HL-60/S4 (cell line): ENCODE results near the gene GANC.

Experiments used
- in situ Hi-C: fragments of 300-500 bp; cut with MboI; formaldehyde crosslinking; loops from 2 replicates; pipeline ENCODE4 v1.14.3; 2022; ENCODE audit warnings: low sequenced_read_pairs

The GANC gene

DNA sequence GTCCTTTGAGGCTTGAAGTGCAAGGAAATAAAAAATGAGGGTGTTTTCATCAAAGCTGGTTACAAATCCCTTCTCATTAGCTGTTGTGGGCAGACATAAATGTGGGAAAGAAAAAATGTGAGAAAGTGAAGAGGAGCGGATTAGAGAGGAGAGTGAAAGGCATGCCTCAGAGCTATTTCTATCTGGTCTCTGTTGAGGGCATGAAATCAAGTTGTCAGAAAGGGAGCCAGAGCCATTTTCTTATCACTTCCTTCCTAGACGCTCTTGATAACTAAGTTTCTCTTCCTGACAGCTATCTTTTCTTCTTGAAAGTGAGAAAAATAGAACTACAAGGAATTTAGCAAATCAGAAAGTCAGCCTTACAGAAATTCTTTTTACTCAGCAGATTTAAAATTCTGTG lies 65.5 kb downstream of the GANC start:
- in situ Hi-C loops: no loop called here

DNA sequence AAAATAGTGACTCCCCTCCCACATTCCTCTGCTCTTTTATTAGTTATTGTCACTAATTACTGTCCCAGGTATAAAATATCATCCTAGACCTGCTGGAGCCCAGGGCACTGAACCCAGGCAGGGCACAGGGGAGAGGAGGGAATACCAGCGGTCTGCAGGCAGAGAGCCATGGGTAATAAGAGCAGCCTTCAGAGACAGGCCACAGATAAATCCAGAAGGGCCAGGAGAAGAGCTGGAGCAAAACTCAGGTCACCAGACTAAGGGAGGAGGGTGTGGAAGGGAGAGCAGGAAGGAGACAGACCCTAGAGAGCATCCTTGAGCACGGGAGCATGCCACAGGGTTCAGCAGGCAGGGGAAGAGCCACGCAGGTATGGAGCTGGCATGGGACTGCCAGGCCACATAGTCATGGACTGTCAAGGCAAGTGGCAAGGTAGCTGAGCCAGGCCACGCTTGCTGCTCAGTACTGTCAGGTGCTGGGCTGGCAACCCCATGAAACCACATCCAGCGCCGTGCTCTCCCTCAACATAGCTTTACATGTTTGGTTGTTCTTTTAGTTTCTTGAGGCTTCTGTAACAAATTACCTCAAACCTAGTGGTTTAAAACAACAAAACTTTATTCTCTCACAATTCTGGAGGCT lies 70.7 kb downstream of the GANC start:
- in situ Hi-C loops: no loop called here

GRCh38 chr15:42344763-42345162 lies 71.8 kb downstream of the GANC start:
- in situ Hi-C loops: no loop called here

GRCh38 chr15:42345504-42345903 lies 72.5 kb downstream of the GANC start:
- in situ Hi-C loops: no loop called here

GRCh38 chr15:42348083-42348482 lies 75.1 kb downstream of the GANC start:
- in situ Hi-C loops: no loop called here

- in situ Hi-C loops: no loop called here
These were observed 76.2 kb downstream of the GANC start for GRCh38 chr15:42349186-42349585.

- in situ Hi-C loops: no loop called here
These were observed 79.4 kb downstream of the GANC start for GRCh38 chr15:42352401-42352800.

- in situ Hi-C loops: no loop called here
These were observed 80.1 kb downstream of the GANC start for GRCh38 chr15:42353061-42353460.

DNA sequence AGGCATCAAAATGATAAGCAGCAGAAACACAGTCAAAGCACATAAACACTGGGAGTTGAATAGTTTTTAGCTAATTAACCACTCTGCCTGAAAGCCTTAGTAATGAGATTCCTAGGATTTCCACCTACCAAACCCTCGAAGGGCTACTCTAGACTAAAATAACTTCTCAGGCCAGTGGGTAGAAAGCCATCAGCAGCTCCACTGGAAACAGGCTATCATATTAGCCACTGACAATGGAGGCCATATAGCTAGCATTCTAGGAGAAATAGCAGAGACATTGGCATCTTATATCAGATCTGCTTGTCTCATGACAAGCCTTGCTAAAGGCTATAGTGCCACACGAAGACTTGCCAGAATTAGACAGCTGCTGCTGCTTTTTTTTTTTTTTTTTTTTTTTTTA lies 81.8 kb downstream of the GANC start:
- in situ Hi-C loops: no loop called here

GRCh38 chr15:42355291-42355690 lies 82.3 kb downstream of the GANC start:
- in situ Hi-C loops: no loop called here

- in situ Hi-C loops: no loop called here
These were observed 83.8 kb downstream of the GANC start for GRCh38 chr15:42356851-42357250.

DNA sequence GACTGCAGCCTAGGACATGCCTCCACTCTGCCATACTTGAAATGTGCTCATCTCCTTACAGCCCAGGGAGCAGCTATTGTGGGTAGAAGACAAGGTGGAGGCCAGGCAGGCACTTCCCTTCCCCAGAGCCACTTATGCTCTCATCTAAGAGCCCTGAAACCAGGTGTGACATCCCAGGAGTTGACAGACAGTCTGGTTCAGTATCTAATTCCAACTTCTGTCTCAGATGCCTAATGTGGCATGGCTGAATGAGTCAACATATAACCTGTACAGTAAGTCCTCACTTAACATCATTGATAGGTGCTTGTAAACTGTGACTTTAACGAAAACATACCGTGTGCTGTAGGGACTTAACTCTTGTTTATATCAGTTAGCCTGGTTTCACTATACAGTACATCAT lies 85.1 kb downstream of the GANC start:
- in situ Hi-C loops: no loop called here

DNA sequence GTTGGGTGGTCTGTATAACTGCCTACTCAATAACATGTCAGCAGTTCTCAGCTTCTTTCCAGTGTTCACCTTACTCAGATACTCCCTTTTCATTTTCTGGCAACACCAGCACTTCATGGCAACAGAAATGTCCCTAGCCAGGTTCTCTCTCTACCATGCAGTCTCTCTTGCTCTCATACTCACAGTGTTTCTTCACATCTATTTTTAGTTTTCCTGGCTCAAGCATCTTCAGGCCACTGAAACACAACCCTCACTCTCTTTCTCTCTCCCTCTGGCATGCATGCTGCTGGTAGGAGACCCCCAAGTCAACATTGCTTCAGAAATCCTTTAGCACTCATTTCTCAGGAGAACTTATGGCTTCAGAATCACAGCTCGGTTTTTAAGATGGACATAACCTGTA lies 86.2 kb downstream of the GANC start, which contains the start of gene CAPN3:
TSS of gene CAPN3 (plus strand) at position 253 of the 400 bp plus-strand sequence. CDS start 305 bp downstream, outside the sequence.
- in situ Hi-C loops: no loop called here

- in situ Hi-C loops: no loop called here
These were observed 87.0 kb downstream of the GANC start for GRCh38 chr15:42359985-42360384.

DNA sequence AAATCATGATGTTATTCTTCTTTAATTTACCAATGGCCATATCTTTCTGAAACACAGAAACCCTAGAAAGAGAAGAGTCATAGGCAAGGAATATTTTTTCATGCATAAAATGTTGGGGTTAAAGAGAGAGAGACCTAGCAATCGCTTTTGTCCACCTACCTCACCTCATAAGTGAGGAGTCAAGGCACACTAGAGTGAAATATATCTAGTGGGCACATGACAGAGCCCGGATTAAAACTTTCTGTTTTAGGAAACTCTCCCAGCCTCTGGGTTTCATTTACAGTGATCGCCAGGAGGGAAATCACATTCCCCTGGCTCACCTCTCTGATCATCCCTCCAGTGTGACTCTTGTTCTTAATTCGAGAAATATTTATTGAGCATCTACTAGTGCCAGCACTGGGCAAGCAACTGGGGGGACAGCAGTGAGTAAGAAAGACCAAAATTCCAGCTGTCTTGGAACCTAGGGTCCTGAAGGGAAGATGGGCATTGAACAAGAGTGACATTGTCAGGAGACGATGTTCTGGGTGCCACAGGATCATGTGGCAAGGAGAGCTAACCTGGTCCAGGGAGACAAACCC lies 87.6 kb downstream of the GANC start:
- in situ Hi-C loops: no loop called here

- in situ Hi-C loops: no loop called here
These were observed 90.5 kb downstream of the GANC start for GRCh38 chr15:42363487-42363886.

DNA sequence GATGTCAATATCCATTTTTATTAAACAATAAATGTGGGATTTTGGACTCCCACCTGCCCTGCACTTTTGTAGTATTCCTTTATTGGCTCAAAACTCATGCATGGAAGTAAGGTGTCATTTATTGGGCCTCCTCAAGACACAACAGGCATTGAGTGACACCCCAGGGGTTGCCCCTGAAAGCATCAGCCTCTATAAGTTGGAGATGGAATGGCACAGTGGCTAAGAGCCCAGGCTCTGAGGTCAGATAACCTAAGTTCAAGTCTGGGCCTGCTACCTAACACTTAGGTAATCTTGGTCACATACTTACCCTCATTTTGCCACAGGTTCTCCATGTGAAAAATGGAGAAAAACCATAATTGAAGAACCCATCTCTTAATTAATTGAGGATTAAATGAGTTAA lies 90.9 kb downstream of the GANC start:
- in situ Hi-C loops: no loop called here

DNA sequence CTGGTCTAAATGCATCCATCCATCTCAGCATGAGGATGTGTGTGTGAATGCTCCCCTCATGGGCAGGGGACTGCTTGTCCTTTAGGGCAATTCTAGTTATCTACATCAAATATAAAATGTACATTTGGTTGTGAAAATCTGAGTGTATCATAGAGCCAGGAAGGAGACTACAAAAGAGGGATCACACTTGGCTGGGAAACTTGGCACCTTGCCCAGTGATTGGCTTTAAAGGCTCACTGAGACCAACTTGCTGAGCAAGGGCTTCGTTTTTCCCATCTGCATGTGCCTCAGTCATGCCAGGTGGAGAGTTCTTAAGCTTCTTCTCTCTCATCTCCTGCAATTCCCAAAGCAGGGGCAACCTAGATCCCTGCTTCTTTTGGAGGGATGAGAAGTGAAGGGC lies 91.5 kb downstream of the GANC start:
- in situ Hi-C loops: no loop called here

DNA sequence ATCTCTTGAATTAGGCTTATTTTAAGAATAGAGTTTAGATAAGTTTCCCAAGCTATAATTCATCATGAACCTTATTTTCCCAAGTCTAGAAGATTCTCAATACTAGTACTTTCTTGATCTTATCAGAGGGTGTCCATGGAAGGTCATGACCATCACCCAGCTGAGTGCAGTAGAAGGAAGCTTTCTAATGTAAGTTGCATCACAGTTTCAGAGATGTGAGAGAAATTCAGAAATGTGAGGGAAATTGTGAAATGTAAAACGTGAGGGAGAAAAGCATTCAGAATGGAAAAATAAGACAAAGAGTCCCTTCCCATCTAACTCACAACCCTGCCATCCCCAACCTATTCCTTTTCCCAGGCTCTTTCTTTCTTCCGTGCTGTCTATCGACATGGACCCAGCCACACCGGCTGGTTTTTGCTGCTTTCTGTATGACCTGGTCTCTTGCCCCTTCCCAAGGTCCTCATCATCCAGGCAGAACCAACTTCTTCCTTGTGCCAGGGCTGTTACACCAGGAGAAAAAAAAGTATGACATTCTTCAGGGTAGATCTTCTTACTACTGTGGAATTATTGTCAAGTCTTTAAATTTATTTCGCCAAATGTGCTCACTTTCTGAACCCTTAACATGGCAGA lies 93.0 kb downstream of the GANC start:
- in situ Hi-C loops: no loop called here

GRCh38 chr15:42367041-42367440 lies 94.0 kb downstream of the GANC start:
- in situ Hi-C loops: no loop called here

GRCh38 chr15:42368096-42368495 lies 95.1 kb downstream of the GANC start:
- in situ Hi-C loops: no loop called here

DNA sequence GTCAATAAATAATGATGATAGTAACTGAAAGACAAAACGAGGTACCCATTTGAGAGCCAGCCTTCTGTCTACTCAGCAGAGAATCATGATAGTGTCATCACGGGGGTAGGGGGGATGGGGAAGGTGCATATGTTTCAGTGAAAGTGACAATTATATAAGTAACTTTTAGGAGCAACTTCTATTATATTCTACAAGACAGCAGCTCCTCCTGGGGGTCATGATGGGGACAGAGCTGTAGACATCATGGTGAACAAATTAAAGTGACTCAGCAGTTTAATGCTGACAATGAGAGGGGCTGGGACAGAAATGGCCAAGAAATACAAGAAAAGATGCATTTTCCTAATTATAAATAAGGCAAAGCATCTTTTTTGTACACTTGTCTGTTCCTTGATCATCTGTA lies 98.1 kb downstream of the GANC start:
- in situ Hi-C loops: no loop called here
